GM12878 (cell line): ENCODE results near the gene PHKB. TPM values are rescaled to one million over a fixed set of nuclear protein-coding genes. Genes with fewer than 3 reads are reported as not detected.
"Not testable (repeated sequence)": the region's sequence is repeated elsewhere in the genome, so short reads cannot be mapped to it uniquely, and the experiment has no call there.

Experiments
- ATAC-seq: fragments of 200-7000 bp; cut with Tn5 transposase; 3 replicates; pipeline ENCODE4 v1.9.1; 2020; ENCODE audit warnings: mild to moderate bottlenecking, moderate library complexity
- BruUV-seq: library from RNA; stranded (reverse); fragments of 400-500 nt; replicated peaks from 2 replicates; lab custom pipeline; 2021; lab: Mats Ljungman, UMichigan
- CTCF ChIA-PET: fragments of 300-600 bp; sonication (Branson Sonifier 250); formaldehyde crosslinking; extraction: SDS; loops from one replicate; lab custom pipeline; 2021; ENCODE audit warnings: inconsistent platforms; lab: Yijun Ruan, JAX
- POLR2A ChIA-PET: fragments of 350-600 bp; formaldehyde crosslinking; extraction: SDS; loops from one replicate; lab custom pipeline; 2021; ENCODE audit warnings: inconsistent platforms; lab: Charles Lee
- RAD21 ChIA-PET: fragments of 300-600 bp; sonication (Branson Sonifier 250); formaldehyde crosslinking; loops from one replicate; lab custom pipeline; 2023; ENCODE audit warnings: antibody characterized with exemption; ENCODE audit not compliant: unreplicated experiment; lab: Charles Lee
- SMC1A ChIA-PET: fragments of 300-600 bp; sonication (Branson Sonifier 250); formaldehyde crosslinking; loops from one replicate; lab custom pipeline; 2023; ENCODE audit not compliant: unreplicated experiment, uncharacterized antibody; lab: Charles Lee
- DNase-seq: peaks from one replicate; pipeline ENCODE4 v3.0.0-alpha.2; 2011; ENCODE audit warnings: low read depth, low spot score
- FAIRE-seq: peaks from 3 replicates; lab custom pipeline; 2011; peaks lifted over from hg19 to GRCh38; lab: Jason Lieb, UNC
- H2AFZ ChIP-seq: 2 replicates; pipeline ENCODE4 v1.6.0; 2011; ENCODE audit warnings: low read depth, low read length, control low read depth; ENCODE audit not compliant: control insufficient read depth
- H3K27ac ChIP-seq: 2 replicates; pipeline ENCODE4 v1.5.1; 2011; ENCODE audit warnings: control low read depth; ENCODE audit not compliant: control insufficient read depth, insufficient read depth
- H3K27me3 ChIP-seq, 2 experiments: replicated peaks in 1 of 2; 2 replicates each; pipeline versions ENCODE4 v1.6.0 to v1.6.1; 2011; ENCODE audit warnings: low read length in 1 of 2; ENCODE audit not compliant: control insufficient read depth in 2 of 2, insufficient read depth in 2 of 2
- H3K36me3 ChIP-seq, 2 experiments: 2 replicates each; pipeline ENCODE4 v1.5.1; 2011; ENCODE audit warnings: low read length in 1 of 2; ENCODE audit not compliant: control insufficient read depth in 2 of 2, insufficient read depth in 2 of 2
- H3K4me1 ChIP-seq: 2 replicates; pipeline ENCODE4 v1.6.1; 2011; ENCODE audit warnings: mild to moderate bottlenecking, low read length, moderate library complexity, mixed read lengths; ENCODE audit not compliant: control insufficient read depth, insufficient read depth
- H3K4me2 ChIP-seq: 2 replicates; pipeline ENCODE4 v1.6.0; 2011; ENCODE audit warnings: control low read depth; ENCODE audit not compliant: control insufficient read depth, insufficient read depth
- H3K4me3 ChIP-seq: fragments of 200-600 bp; sonication (generic); 2 replicates; pipeline ENCODE4 v1.5.1; 2016
- H3K79me2 ChIP-seq: 2 replicates; pipeline ENCODE4 v1.6.0; 2011; ENCODE audit warnings: low read length; ENCODE audit not compliant: control insufficient read depth, insufficient read depth
- H3K9ac ChIP-seq: 2 replicates; pipeline ENCODE4 v1.8.0; 2011; ENCODE audit warnings: low read length, control low read depth, mixed read lengths; ENCODE audit not compliant: control insufficient read depth, insufficient read depth
- H3K9me3 ChIP-seq: replicated peaks from 3 replicates; pipeline ENCODE4 v1.5.1; 2011; ENCODE audit warnings: mild to moderate bottlenecking, low read length; ENCODE audit not compliant: control insufficient read depth, insufficient read depth
- H4K20me1 ChIP-seq: 2 replicates; pipeline ENCODE4 v1.6.0; 2011; ENCODE audit not compliant: control insufficient read depth, insufficient read depth
- ZBTB4 ChIP-seq: fragments of 450-650 bp; formaldehyde crosslinking; IDR thresholded peaks from 2 replicates; pipeline ENCODE4 v1.4.0; 2022; ENCODE audit warnings: mild to moderate bottlenecking, moderate library complexity
- WGBS: methylation state at CpG from one replicate; pipeline ENCODE4 v1.1.6; 2016; ENCODE audit warnings: low lambda C conversion rate; ENCODE audit not compliant: insufficient replicate concordance, insufficient coverage; ENCODE audit errors: missing lambda C conversion rate; 5-methylcytosine and 5-hydroxymethylcytosine counted together
- in situ Hi-C: fragments of 300-500 bp; cut with MboI; formaldehyde crosslinking; loops from 9 replicates; pipeline ENCODE4 v1.14.3; 2018; ENCODE audit warnings: mixed read lengths
- intact Hi-C: fragments of 100-400 bp; cut with micrococcal nuclease; formaldehyde crosslinking; loops from one replicate; pipeline ENCODE4 v1.14.2; 2022; ENCODE audit not compliant: unreplicated experiment
- polyA plus RNA-seq, 11 experiments: library from polyadenylated mRNA; depleted of rRNA in 4 of 11; unstranded in 6 of 11; stranded (reverse) in 5 of 11; fragments of >200 nt; fragmentation: Nextera tagmentation in 4 of 11; fragmentation: Illumina TruSeq in 1 of 11; extraction: Ambion mirVana in 4 of 11; extraction: Trizol in 1 of 11; gene quantifications; 1 replicate in 1 of 11; 2 replicates in 10 of 11; pipeline versions ENCODE4 v1.2.1 to v1.2.3, GENCODE V29; 2011 to 2016; ENCODE audit warnings: inconsistent platforms in 2 of 11, missing spikeins in 2 of 11, low read depth in 1 of 11
- total RNA-seq, 4 experiments: library from RNA; depleted of rRNA in 3 of 4; stranded (reverse); fragments of >200 nt in 3 of 4; fragmentation: Illumina TruSeq in 1 of 4; extraction: Trizol in 1 of 4; gene quantifications; 2 replicates each; pipeline versions ENCODE4 v1.2.1 to v1.2.3, GENCODE V29; 2013 to 2021

Gene PHKB
- total and polyA plus RNA-seq, 10 of the 15 experiments (the other 5 are each of a cell fraction or from before 2014, with no cell fraction given) = 14.2 to 65.6 (median 37.0) TPM

GRCh38 chr16:47467501-47467900 lies 6.4 kb downstream of the PHKB start (continued):
- no peak for TF ChIP-seq ZBTB4

GRCh38 chr16:47468070-47468689 lies 7.0 kb downstream of the PHKB start:
- H4K20me1 ChIP-seq, BruUV-seq, H3K9ac ChIP-seq, H3K4me3 ChIP-seq, H3K27ac ChIP-seq, ATAC-seq, H3K4me1 ChIP-seq, H3K36me3 ChIP-seq, H3K9me3 ChIP-seq, DNase-seq, in situ Hi-C loops, H2AFZ ChIP-seq, FAIRE-seq, H3K27me3 ChIP-seq, H3K4me2 ChIP-seq: not testable (repeated sequence)
- intact Hi-C loops = loop anchor here (10.0 kb wide), 2 partner anchors 117 to 153 kb away; no protein-coding TSS in a partner anchor
- over 99% methylated on average over 7 of the region's 7 CpGs for WGBS
- H3K79me2 ChIP-seq = peaks cover 45% of the 10 kb centered on the region
- POLR2A ChIA-PET = interaction anchor here (0.9 to 3.2 kb wide), 5 partner anchors 8 to 25 kb away, joined by 3 to 13 read pairs (median 3); no protein-coding TSS in a partner anchor
- SMC1A ChIA-PET = interaction anchor here (0.5 to 14.7 kb wide), 13 partner anchors 10 to 209 kb away, joined by 3 to 254 read pairs (median 4); no protein-coding TSS in a partner anchor
- CTCF ChIA-PET = interaction anchor here (0.6 to 7.9 kb wide), 5 partner anchors 12 to 324 kb away, joined by 3 to 50 read pairs (median 5); partner anchors contain the start of gene NETO2
- RAD21 ChIA-PET = interaction anchor here (2.0 to 19.6 kb wide), 5 partner anchors 9 to 55 kb away, joined by 6 to 238 read pairs (median 9); no protein-coding TSS in a partner anchor
